Effector memory CD8-positive, alpha-beta T cell (primary cell): ENCODE results near the gene RALGAPA1.

Experiments
- ATAC-seq: fragments of 150-1000 bp; cut with Tn5 transposase; replicated peaks from 2 replicates; pipeline ENCODE4 v1.10.0; 2021; ENCODE audit warnings: mild to moderate bottlenecking, moderate library complexity
- DNase-seq, 3 experiments: peaks; one replicate each; pipeline ENCODE4 v3.0.0; 2021
- H3K27ac Mint-ChIP-seq, 2 donors: one replicate each; pipeline ENCODE4 v1.8.0; 2022; ENCODE audit warnings: mild to moderate bottlenecking in 2 of 2, mixed read lengths in 2 of 2, moderate library complexity in 2 of 2
- H3K27me3 Mint-ChIP-seq, 2 donors: one replicate each; pipeline ENCODE4 v1.8.0; 2022; ENCODE audit warnings: mixed read lengths in 2 of 2
- H3K36me3 Mint-ChIP-seq: one replicate; pipeline ENCODE4 v1.8.0; 2022; ENCODE audit warnings: mild to moderate bottlenecking, moderate library complexity, mixed read lengths; ENCODE audit not compliant: insufficient read depth
- H3K4me1 Mint-ChIP-seq, 2 donors: one replicate each; pipeline ENCODE4 v1.8.0; 2022; ENCODE audit warnings: low read depth in 2 of 2, mixed read lengths in 2 of 2
- H3K4me3 Mint-ChIP-seq, 2 donors: one replicate each; pipeline ENCODE4 v1.8.0; 2022; ENCODE audit warnings: mild to moderate bottlenecking in 2 of 2, mixed read lengths in 2 of 2, moderate library complexity in 2 of 2
- H3K9me3 Mint-ChIP-seq, 2 donors: one replicate each; pipeline ENCODE4 v1.8.0; 2022; ENCODE audit warnings: mixed read lengths in 2 of 2

RALGAPA1 gene

DNA sequence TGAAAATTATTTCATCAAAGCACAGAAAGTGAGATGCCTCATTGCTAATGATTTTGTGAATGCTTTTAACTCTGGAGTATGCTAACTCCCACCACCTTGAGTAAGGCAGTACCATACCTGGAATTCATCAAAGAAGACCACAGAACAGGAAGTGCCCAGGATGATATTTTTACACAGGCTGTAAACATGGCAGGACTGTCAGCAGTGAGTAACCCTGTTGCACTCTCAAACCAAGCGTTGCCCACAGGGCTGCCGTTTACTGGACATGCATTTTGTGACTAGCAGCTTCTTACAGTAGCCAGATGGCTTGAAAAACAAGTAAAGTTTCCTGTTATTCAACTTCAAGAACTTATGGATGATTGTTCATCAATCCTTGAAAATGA is 42.4 kb downstream of the RALGAPA1 start:
- no peak overlapping the region for H3K4me3 Mint-ChIP-seq
- H3K4me1 Mint-ChIP-seq, result peaks cover 3 to 4% of the 10 kb centered on the region in 2 donors
- peaks cover 34% of the 10 kb centered on the region for H3K36me3 Mint-ChIP-seq
- ATAC-seq (no peak), DNase-seq (no peak)
- H3K27ac Mint-ChIP-seq, result no peak overlapping the region
- no peaks in the 10 kb centered on the region for H3K27me3 Mint-ChIP-seq
- no peaks in the 10 kb centered on the region for H3K9me3 Mint-ChIP-seq

GRCh38 chr14:35766036-35766699 is 42.9 kb downstream of the RALGAPA1 start:
- H3K9me3 Mint-ChIP-seq, result no peaks in the 10 kb centered on the region
- no peak overlapping the region for H3K27ac Mint-ChIP-seq
- no peak overlapping the region for H3K4me3 Mint-ChIP-seq
- no peak for DNase-seq
- peaks cover 3 to 4% of the 10 kb centered on the region in 2 donors for H3K4me1 Mint-ChIP-seq
- peaks cover 28% of the 10 kb centered on the region for H3K36me3 Mint-ChIP-seq
- no peaks in the 10 kb centered on the region for H3K27me3 Mint-ChIP-seq
- no peak for ATAC-seq

DNA sequence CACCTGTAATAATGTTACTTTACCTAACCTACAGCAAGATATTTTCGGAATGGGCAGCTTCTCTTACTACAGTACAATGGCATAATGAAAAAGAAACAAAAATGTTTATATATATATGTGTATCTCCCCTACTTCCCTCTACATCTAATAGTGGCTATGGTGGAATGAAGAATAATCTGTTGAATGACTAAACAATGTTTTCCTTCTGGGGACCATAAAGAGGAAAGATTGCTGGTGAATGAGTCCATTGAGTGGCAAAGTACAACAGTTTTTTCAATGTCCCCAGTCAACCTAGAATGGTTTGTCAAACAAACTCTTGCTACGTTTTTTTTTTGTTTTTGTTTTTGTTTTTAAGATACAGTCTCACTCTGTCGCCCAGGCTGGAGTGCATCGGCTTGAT is 47.2 kb downstream of the RALGAPA1 start:
- Mint-ChIP-seq H3K9me3 (no peaks in the 10 kb centered on the region), H3K27me3 (no peaks in the 10 kb centered on the region), H3K4me1 (peaks cover 0 to 3% of the 10 kb centered on the region in 2 donors), H3K27ac (no peak overlapping the region), H3K4me3 (no peak overlapping the region), H3K36me3 (peaks cover 20% of the 10 kb centered on the region)
- ATAC-seq, result no peak
- DNase-seq, result no peak

DNA sequence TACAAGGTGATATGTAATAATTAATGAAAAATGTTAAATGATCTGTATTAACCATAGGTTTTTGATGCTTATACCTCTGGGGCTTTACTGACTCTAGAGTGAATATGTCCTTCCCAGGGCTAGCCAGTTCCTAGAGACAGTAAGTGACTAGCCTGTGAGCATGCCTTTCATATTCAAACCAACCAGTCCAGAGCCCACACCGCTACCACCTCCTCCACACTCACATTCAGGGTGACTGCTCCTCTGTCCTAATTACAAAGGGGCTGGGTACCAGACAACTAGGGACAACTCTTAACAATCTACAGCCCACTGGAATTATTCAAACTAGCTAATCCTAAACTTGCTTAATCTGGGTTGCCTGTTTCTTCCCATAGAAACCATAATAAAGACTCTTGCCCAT is 49.0 kb downstream of the RALGAPA1 start:
- no peak for ATAC-seq
- no peak overlapping the region for H3K4me3 Mint-ChIP-seq
- DNase-seq, result no peak
- H3K36me3 Mint-ChIP-seq, result peaks cover 25% of the 10 kb centered on the region
- H3K4me1 Mint-ChIP-seq, result no peaks in the 10 kb centered on the region
- no peaks in the 10 kb centered on the region for H3K27me3 Mint-ChIP-seq
- no peaks in the 10 kb centered on the region for H3K9me3 Mint-ChIP-seq
- peak overlapping the region in 1 of 2 donors; percentile 24 for H3K27ac Mint-ChIP-seq

DNA sequence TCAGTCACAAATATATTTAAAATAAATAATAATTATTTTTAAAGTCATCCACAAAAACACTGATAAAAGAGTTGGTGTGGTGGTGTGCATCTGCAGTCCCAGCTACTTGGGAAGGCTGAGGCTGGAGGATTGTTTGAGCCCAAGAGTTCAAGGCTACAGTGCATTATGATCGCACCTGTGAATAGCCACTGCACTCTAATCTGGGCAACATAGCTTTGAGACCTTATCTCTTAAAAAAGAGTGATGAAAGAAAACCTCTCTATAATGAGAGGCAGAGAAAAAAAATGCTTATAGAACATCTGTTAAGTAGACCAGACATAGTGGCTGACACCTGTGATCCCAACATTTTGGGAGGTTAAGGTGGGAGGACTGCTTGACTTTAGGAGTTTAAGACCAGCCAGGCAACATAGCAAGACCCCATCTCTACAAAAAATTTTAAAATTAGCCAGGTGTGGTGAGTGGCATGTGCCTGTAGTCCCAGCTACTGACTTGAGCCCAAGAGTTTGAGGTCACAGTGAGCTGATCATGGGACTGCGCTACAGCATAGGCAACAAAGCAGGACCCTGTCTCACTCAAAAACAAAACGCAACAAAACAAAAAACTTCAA is 50.5 kb downstream of the RALGAPA1 start:
- DNase-seq (no peak), ATAC-seq (no peak)
- Mint-ChIP-seq H3K9me3 (no peaks in the 10 kb centered on the region), H3K27me3 (no peaks in the 10 kb centered on the region), H3K27ac (no peak overlapping the region), H3K4me3 (no peak overlapping the region), H3K4me1 (no peaks in the 10 kb centered on the region), H3K36me3 (peaks cover 25% of the 10 kb centered on the region)

DNA sequence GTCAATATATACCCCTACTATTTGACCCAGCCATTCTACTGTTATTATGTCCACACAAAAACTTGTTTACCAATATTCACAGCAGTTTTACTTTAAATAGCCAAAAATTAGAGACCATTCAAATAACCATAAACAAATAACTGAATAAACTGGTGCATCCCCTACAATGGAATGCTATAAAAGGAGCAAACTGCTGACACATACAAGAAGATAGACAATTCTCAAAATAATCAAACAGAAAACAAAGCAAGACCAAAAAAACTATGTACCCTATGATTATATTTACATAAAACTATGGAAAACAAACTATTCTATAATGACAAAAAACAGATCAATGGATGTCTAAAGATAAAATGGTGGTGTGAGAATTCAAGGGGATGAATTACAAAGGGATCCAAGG is 54.4 kb downstream of the RALGAPA1 start:
- no peaks in the 10 kb centered on the region for H3K9me3 Mint-ChIP-seq
- H3K36me3 Mint-ChIP-seq, result peaks cover 25% of the 10 kb centered on the region
- no peak for ATAC-seq
- H3K27ac Mint-ChIP-seq, result no peak overlapping the region
- DNase-seq, result no peak
- no peaks in the 10 kb centered on the region for H3K27me3 Mint-ChIP-seq
- no peaks in the 10 kb centered on the region for H3K4me1 Mint-ChIP-seq
- H3K4me3 Mint-ChIP-seq, result no peak overlapping the region

DNA sequence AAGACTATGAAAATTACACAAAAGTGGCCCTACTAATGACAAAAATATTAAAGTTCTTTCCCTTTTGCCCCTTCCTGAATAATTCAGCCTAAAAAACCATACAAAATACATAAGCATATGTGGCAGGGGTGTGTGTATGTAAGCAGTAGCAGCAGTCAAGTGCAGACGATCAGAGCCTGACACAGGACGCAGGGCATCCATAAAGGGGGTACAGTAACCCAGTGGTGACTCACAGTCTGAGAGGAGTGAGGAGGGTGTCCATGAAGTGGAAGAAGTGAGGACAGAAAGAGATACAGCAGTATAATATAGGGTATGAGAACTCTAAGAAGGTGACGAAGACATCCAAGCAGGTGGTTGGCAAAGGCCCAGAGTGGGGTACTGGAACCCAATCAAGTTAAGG is 56.7 kb downstream of the RALGAPA1 start:
- H3K27me3 Mint-ChIP-seq, result no peaks in the 10 kb centered on the region
- ATAC-seq (no peak), DNase-seq (no peak)
- H3K4me1 Mint-ChIP-seq, result no peaks in the 10 kb centered on the region
- H3K27ac Mint-ChIP-seq, result peak overlapping the region in 1 of 2 donors; percentile 54
- no peaks in the 10 kb centered on the region for H3K9me3 Mint-ChIP-seq
- no peak overlapping the region for H3K4me3 Mint-ChIP-seq
- H3K36me3 Mint-ChIP-seq, result peaks cover 39% of the 10 kb centered on the region

- Mint-ChIP-seq H3K4me1 (no peaks in the 10 kb centered on the region), H3K36me3 (peaks cover 41% of the 10 kb centered on the region), H3K9me3 (no peaks in the 10 kb centered on the region), H3K4me3 (no peak overlapping the region), H3K27ac (no peak overlapping the region), H3K27me3 (no peaks in the 10 kb centered on the region)
- DNase-seq, result no peak
- no peak for ATAC-seq
Observed at GRCh38 chr14:35750202-35750904, 58.7 kb downstream of the RALGAPA1 start.

DNA sequence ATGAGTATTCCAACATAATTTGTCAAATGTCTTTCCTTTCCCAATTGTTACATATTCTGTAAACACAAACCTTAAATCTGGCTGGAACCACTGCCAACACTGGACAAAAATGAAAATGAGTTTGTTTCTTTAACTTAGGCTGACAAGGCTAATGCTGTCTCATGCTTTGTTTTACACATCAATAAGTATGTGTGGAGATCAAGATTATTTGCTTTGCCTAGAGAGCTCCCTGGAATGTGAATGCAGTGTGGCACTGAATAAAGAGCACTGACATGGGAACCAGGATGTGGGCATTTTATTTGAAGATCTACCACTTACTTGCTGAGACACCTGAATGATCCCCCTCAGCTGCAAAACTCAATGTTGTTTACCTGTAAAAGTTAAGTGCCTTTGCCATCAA is 61.7 kb downstream of the RALGAPA1 start:
- DNase-seq (no peak), ATAC-seq (no peak)
- H3K36me3 Mint-ChIP-seq, result peaks cover 55% of the 10 kb centered on the region
- no peaks in the 10 kb centered on the region for H3K4me1 Mint-ChIP-seq
- H3K27ac Mint-ChIP-seq, result peak overlapping the region in 1 of 2 donors; percentile 20
- no peaks in the 10 kb centered on the region for H3K9me3 Mint-ChIP-seq
- H3K4me3 Mint-ChIP-seq, result no peak overlapping the region
- no peaks in the 10 kb centered on the region for H3K27me3 Mint-ChIP-seq

DNA sequence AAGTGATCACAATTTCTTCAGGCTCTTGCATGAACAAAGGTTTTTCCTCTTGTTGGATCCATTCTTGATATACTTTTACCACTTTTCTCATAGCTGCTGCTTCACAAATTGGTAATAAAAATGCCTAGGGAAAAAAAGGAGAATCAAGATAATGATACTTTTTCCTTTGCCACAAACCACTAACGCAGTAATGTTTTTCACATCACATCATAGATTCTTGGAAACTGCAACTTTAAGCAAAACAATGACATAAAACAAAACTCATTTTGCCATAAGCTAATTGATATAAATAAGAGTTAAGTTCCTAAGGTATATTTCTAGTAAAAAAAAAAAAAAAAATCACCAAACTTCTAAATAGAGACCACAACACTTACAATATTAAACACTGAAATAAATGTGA is 66.7 kb downstream of the RALGAPA1 start:
- H3K4me1 Mint-ChIP-seq, result no peaks in the 10 kb centered on the region
- DNase-seq (no peak), ATAC-seq (no peak)
- H3K36me3 Mint-ChIP-seq, result peaks cover 38% of the 10 kb centered on the region
- H3K9me3 Mint-ChIP-seq, result no peaks in the 10 kb centered on the region
- no peak overlapping the region for H3K4me3 Mint-ChIP-seq
- no peak overlapping the region for H3K27ac Mint-ChIP-seq
- H3K27me3 Mint-ChIP-seq, result no peaks in the 10 kb centered on the region

GRCh38 chr14:35742032-35742371 is 67.1 kb downstream of the RALGAPA1 start:
- peak overlapping the region in 1 of 2 donors; percentile 29 for H3K27ac Mint-ChIP-seq

GRCh38 chr14:35741345-35742031 is 67.6 kb downstream of the RALGAPA1 start:
- Mint-ChIP-seq H3K36me3 (peaks cover 43% of the 10 kb centered on the region), H3K4me1 (peaks cover 0 to under 1% of the 10 kb centered on the region in 2 donors), H3K4me3 (no peak overlapping the region), H3K27ac (peak overlapping the region in 1 of 2 donors; percentile 29), H3K27me3 (no peaks in the 10 kb centered on the region), H3K9me3 (no peaks in the 10 kb centered on the region)
- DNase-seq (no peak), ATAC-seq (no peak)

More at GRCh38 chr14:35742032-35742371, 67.1 kb downstream of the RALGAPA1 start:
- Mint-ChIP-seq H3K9me3 (no peaks in the 10 kb centered on the region), H3K36me3 (peaks cover 42% of the 10 kb centered on the region), H3K27me3 (no peaks in the 10 kb centered on the region), H3K4me1 (no peaks in the 10 kb centered on the region), H3K4me3 (no peak overlapping the region)
- no peak for ATAC-seq
- no peak for DNase-seq

DNA sequence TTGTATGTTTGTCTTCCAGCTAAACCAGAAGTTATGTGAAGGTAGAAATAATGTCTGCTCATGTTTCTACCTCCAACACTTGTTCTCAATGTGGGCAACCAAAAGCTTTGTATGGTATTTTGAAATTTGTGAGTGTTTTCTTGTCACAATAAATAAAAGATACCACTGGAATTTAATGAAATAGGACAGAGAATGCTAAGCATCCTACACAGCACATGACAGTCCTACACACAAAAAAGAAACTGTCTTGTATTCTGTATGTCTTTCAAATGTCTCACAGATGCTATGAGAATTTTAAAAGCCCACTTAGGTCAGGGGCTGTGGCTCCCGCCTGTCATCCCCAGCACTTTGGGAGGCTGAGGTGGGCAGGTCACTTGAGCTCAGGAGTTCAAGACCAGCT is 68.9 kb downstream of the RALGAPA1 start:
- H3K4me3 Mint-ChIP-seq, result no peak overlapping the region
- DNase-seq, result no peak
- no peak for ATAC-seq
- peaks cover 0 to 8% of the 10 kb centered on the region in 2 donors for H3K4me1 Mint-ChIP-seq
- H3K27me3 Mint-ChIP-seq, result no peaks in the 10 kb centered on the region
- H3K27ac Mint-ChIP-seq, result no peak overlapping the region
- no peaks in the 10 kb centered on the region for H3K9me3 Mint-ChIP-seq
- H3K36me3 Mint-ChIP-seq, result peaks cover 34% of the 10 kb centered on the region
